WTC11 (cell line): Measurements from ENCODE around the gene SLC48A1. TPM values are rescaled to one million over a fixed set of nuclear protein-coding genes. Genes with fewer than 3 reads are reported as not detected.

Experiments used
- ATAC-seq: fragments of 200-7000 bp; cut with Tn5 transposase; 2 replicates; pipeline ENCODE4 v1.10.0; 2021; ENCODE audit warnings: mild to moderate bottlenecking, moderate library complexity
- CTCF ChIA-PET: fragments of 300-600 bp; sonication (Branson Sonifier 250); formaldehyde crosslinking; loops from one replicate; lab custom pipeline; 2021; ENCODE audit warnings: antibody characterized with exemption; lab: Charles Lee
- POLR2A ChIA-PET: fragments of 350-600 bp; sonication (Branson Sonifier 250); formaldehyde crosslinking; loops from one replicate; lab custom pipeline; 2021; ENCODE audit warnings: antibody characterized with exemption; lab: Charles Lee
- DNase-seq: peaks from one replicate; pipeline ENCODE4 v3.0.0; 2021; ENCODE audit warnings: low spot score
- H3K27ac Mint-ChIP-seq: 2 replicates; pipeline ENCODE4 v1.8.0; 2021; ENCODE audit warnings: mixed read lengths
- H3K27me3 Mint-ChIP-seq: 2 replicates; pipeline ENCODE4 v1.8.0; 2021; ENCODE audit warnings: low read depth, mild to moderate bottlenecking, moderate library complexity, mixed read lengths
- H3K36me3 Mint-ChIP-seq: 2 replicates; pipeline ENCODE4 v1.8.0; 2021; ENCODE audit warnings: mixed read lengths
- H3K4me1 Mint-ChIP-seq: 2 replicates; pipeline ENCODE4 v1.8.0; 2022; ENCODE audit warnings: mixed read lengths
- H3K4me3 Mint-ChIP-seq: 2 replicates; pipeline ENCODE4 v1.8.0; 2021; ENCODE audit warnings: mild to moderate bottlenecking, moderate library complexity, mixed read lengths
- H3K9me3 Mint-ChIP-seq: 2 replicates; pipeline ENCODE4 v1.8.0; 2021; ENCODE audit warnings: mixed read lengths
- CDX4 ChIP-seq: fragments of 250-450 bp; sonication (Bioruptor Pico); IDR thresholded peaks from 2 replicates; pipeline ENCODE4 v1.9.0; 2021; ENCODE audit warnings: moderate library complexity, mild to moderate bottlenecking, inconsistent platforms, borderline replicate concordance
- EMX1 ChIP-seq: fragments of 250-450 bp; sonication (Bioruptor Pico); IDR thresholded peaks from 2 replicates; pipeline ENCODE4 v1.8.0; 2021; ENCODE audit warnings: mild to moderate bottlenecking
- ERG ChIP-seq: fragments of 250-450 bp; sonication (Bioruptor Pico); IDR thresholded peaks from 2 replicates; pipeline ENCODE4 v1.8.0; 2021; ENCODE audit warnings: mild to moderate bottlenecking
- FOXJ3 ChIP-seq: sonication (generic); formaldehyde crosslinking; IDR thresholded peaks from 2 replicates; pipeline ENCODE4 v1.9.0; 2021; ENCODE audit warnings: missing genetic modification reagents, mild to moderate bottlenecking, borderline replicate concordance
- JAZF1 ChIP-seq: fragments of 250-450 bp; sonication (Bioruptor Pico); IDR thresholded peaks from 2 replicates; pipeline ENCODE4 v1.9.0; 2021; ENCODE audit warnings: moderate library complexity, mild to moderate bottlenecking, inconsistent platforms
- KAT7 ChIP-seq: sonication (generic); formaldehyde crosslinking; IDR thresholded peaks from 2 replicates; pipeline ENCODE4 v1.8.1; 2023; ENCODE audit warnings: missing genetic modification reagents, mild to moderate bottlenecking, borderline replicate concordance
- SP1 ChIP-seq: sonication (generic); formaldehyde crosslinking; conservative IDR thresholded peaks from 2 replicates; pipeline ENCODE4 v1.8.1; 2022; ENCODE audit warnings: missing genetic modification reagents
- TP53 ChIP-seq: sonication (generic); formaldehyde crosslinking; IDR thresholded peaks from 2 replicates; pipeline ENCODE4 v1.8.1; 2023; ENCODE audit warnings: mild to moderate bottlenecking, missing genetic modification reagents
- USF2 ChIP-seq: sonication (generic); formaldehyde crosslinking; IDR thresholded peaks from 2 replicates; pipeline ENCODE4 v1.8.1; 2023; ENCODE audit warnings: mild to moderate bottlenecking, missing genetic modification reagents, moderate library complexity
- ZMAT4 ChIP-seq: fragments of 250-450 bp; sonication (Bioruptor Pico); IDR thresholded peaks from 2 replicates; pipeline ENCODE4 v1.9.0; 2021; ENCODE audit warnings: mild to moderate bottlenecking
- ZNF219 ChIP-seq: sonication (generic); formaldehyde crosslinking; IDR thresholded peaks from 2 replicates; pipeline ENCODE4 v1.8.0; 2023; ENCODE audit warnings: missing genetic modification reagents, mild to moderate bottlenecking, borderline replicate concordance
- ZNF317 ChIP-seq: sonication (generic); formaldehyde crosslinking; IDR thresholded peaks from 2 replicates; pipeline ENCODE4 v1.8.1; 2023; ENCODE audit warnings: low read depth, mild to moderate bottlenecking, moderate library complexity, missing genetic modification reagents, borderline replicate concordance
- total RNA-seq: library from RNA; stranded (reverse); gene quantifications from 3 replicates; pipeline ENCODE4 v1.2.3, GENCODE V29; 2021

Gene SLC48A1
- total RNA-seq, 1 experiment from 2014 or later: 13.8 TPM

- no peaks in the 10 kb centered on the region for H3K4me1 Mint-ChIP-seq
- H3K4me3 Mint-ChIP-seq: no peak overlapping the region
- DNase-seq (no peak), ATAC-seq (no peak)
- POLR2A ChIA-PET: no interaction called here
- peaks cover 46% of the 10 kb centered on the region for H3K36me3 Mint-ChIP-seq
- no peak overlapping the region for H3K27ac Mint-ChIP-seq
- TF ChIP-seq USF2 (CRISPR knock-in tag): no peak
- TF ChIP-seq CDX4: no peak
- no peak for TF ChIP-seq ZNF317
- TF ChIP-seq ZMAT4 (CRISPR knock-in tag): no peak
- TF ChIP-seq EMX1 (CRISPR knock-in tag): no peak
- CTCF ChIA-PET: interaction anchor here (1.1 to 1.8 kb wide), 4 partner anchors 12 to 53 kb away, joined by 4 to 9 read pairs (median 6); partner anchors contain the start of gene RAPGEF3
- no peaks in the 10 kb centered on the region for H3K9me3 Mint-ChIP-seq
- no peaks in the 10 kb centered on the region; the same call in none of the 2 replicates for H3K27me3 Mint-ChIP-seq
Observed at GRCh38 chr12:47785036-47785886, 12.2 kb downstream of the SLC48A1 start.

GRCh38 chr12:47785887-47786661 lies 13.0 kb downstream of the SLC48A1 start:
- Mint-ChIP-seq H3K9me3 (no peaks in the 10 kb centered on the region), H3K27ac (no peak overlapping the region), H3K4me1 (no peaks in the 10 kb centered on the region), H3K36me3 (peaks cover 50% of the 10 kb centered on the region), H3K4me3 (no peak overlapping the region), H3K27me3 (no peaks in the 10 kb centered on the region; the same call in 1 of the 2 replicates)
- CTCF ChIA-PET: interaction anchor here (0.7 to 1.8 kb wide), 8 partner anchors 12 to 119 kb away, joined by 4 to 9 read pairs (median 5); partner anchors contain the start of gene VDR
- no peak for ATAC-seq
- POLR2A ChIA-PET: no interaction called here
- DNase-seq: no peak
- no peak for TF ChIP-seq FOXJ3 (CRISPR knock-in tag)
- no peak for TF ChIP-seq ERG (CRISPR knock-in tag)
- TF ChIP-seq KAT7 (CRISPR knock-in tag): no peak
- TF ChIP-seq JAZF1 (CRISPR knock-in tag): no peak
- no peak for TF ChIP-seq SP1
- no peak for TF ChIP-seq ZNF219

- ATAC-seq: no peak
- DNase-seq: no peak
- no peaks in the 10 kb centered on the region; the same call in 1 of the 2 replicates for H3K27me3 Mint-ChIP-seq
- no peaks in the 10 kb centered on the region for H3K9me3 Mint-ChIP-seq
- POLR2A ChIA-PET: no interaction called here
- H3K27ac Mint-ChIP-seq: no peak overlapping the region
- no peak overlapping the region for H3K4me3 Mint-ChIP-seq
- H3K36me3 Mint-ChIP-seq: peaks cover 50% of the 10 kb centered on the region
- H3K4me1 Mint-ChIP-seq: no peaks in the 10 kb centered on the region
- CTCF ChIA-PET: interaction anchor here (0.7 to 1.8 kb wide), 6 partner anchors 21 to 118 kb away, joined by 4 to 7 read pairs (median 5); partner anchors contain the start of gene VDR
- TF ChIP-seq TP53 (CRISPR knock-in tag): no peak
Observed at GRCh38 chr12:47786662-47787280, 13.7 kb downstream of the SLC48A1 start.
